Measurements from ENCODE around the gene BUD13. TPM values are rescaled to one million over a fixed set of nuclear protein-coding genes. Genes with fewer than 3 reads are reported as not detected.

The BUD13 gene
- polyA plus RNA-seq, 1 donor (not counting 4 experiments of a cell fraction or from before 2014, with no cell fraction given): 12.6 TPM

DNA sequence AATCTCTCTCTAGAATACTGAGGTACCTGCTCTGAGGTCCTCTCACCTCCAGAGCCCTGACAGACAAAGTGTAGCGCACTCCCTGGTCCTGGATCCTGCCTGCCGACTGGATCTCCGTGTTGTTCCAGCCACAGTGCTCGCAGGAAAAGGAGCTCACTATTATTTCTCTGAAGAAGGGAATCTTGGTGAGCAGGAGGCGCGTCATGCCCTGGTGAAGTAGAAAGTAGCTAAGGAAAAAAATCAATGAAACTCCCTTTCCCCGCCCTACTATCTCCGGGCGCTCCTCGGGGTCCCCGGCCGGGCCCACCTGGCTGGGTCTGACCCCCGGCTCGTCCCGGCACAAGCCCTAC lies 14.6 kb upstream of the BUD13 start:
- Histone ChIP-seq H3K36me3 (ENCODE audit: control insufficient read depth in 2 of 2, extremely low read depth in 1 of 2, insufficient read depth in 2 of 2, low read length in 2 of 2) (peaks cover 27 to 38% of the 10 kb centered on the region in 2 experiments), H3K79me2 (ENCODE audit: control insufficient read depth, insufficient read depth, low read length) (peaks cover 15% of the 10 kb centered on the region), H3K4me3 (ENCODE audit: control insufficient read depth in 2 of 3, extremely low read depth in 1 of 3, insufficient read depth in 2 of 3, low read depth in 1 of 3, low read length in 3 of 3) (peak overlapping the region; percentile 88 to 90 (median 89)), H4K20me1 (ENCODE audit: control insufficient read depth, extremely low read depth, insufficient read depth, low read length) (no peaks in the 10 kb centered on the region), H3K9me1 (ENCODE audit: control insufficient read depth, extremely low read depth, insufficient read depth, low read length) (no peaks in the 10 kb centered on the region), H3K4me1 (ENCODE audit: control insufficient read depth, extremely low read depth, insufficient read depth, low read length) (peaks cover 18% of the 10 kb centered on the region), H3K27ac (ENCODE audit: control insufficient read depth, insufficient read depth, low read length) (peak overlapping the region; percentile 74), H3K4me2 (ENCODE audit: control insufficient read depth, extremely low read depth, insufficient read depth, low read depth, low read length) (peak overlapping the region; percentile 91), H3K27me3 (ENCODE audit: control insufficient read depth, extremely low read depth, insufficient read depth, low read length) (no peaks in the 10 kb centered on the region), H2AFZ (ENCODE audit: control insufficient read depth, low read length) (peak overlapping the region; percentile 47), H3K9me3 (ENCODE audit: control insufficient read depth, low read depth, low read length) (no peaks in the 10 kb centered on the region), H3K9ac (ENCODE audit: control insufficient read depth, extremely low read depth, insufficient read depth, low read length) (peak overlapping the region; percentile 84)
- no peak for FAIRE-seq
- DNase-seq (ENCODE audit: low read depth, low spot score): no peak
- TF ChIP-seq, protein P1, sequence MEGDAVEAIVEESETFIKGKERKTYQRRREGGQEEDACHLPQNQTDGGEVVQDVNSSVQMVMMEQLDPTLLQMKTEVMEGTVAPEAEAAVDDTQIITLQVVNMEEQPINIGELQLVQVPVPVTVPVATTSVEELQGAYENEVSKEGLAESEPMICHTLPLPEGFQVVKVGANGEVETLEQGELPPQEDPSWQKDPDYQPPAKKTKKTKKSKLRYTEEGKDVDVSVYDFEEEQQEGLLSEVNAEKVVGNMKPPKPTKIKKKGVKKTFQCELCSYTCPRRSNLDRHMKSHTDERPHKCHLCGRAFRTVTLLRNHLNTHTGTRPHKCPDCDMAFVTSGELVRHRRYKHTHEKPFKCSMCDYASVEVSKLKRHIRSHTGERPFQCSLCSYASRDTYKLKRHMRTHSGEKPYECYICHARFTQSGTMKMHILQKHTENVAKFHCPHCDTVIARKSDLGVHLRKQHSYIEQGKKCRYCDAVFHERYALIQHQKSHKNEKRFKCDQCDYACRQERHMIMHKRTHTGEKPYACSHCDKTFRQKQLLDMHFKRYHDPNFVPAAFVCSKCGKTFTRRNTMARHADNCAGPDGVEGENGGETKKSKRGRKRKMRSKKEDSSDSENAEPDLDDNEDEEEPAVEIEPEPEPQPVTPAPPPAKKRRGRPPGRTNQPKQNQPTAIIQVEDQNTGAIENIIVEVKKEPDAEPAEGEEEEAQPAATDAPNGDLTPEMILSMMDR (optimal IDR thresholded peaks at IDR 0.05 in 1 of 3, IDR thresholded peaks at IDR 0.05 in 1 of 3, conservative IDR thresholded peaks at IDR 0.05 in 1 of 3; ENCODE audit: extremely low read depth in 1 of 3, insufficient read depth in 2 of 3, low read length in 3 of 3): no peak
- TF ChIP-seq EZH2 (IDR thresholded peaks at IDR 0.05; ENCODE audit: low read length): no peak
- dilution Hi-C loops (cut with MboI; ENCODE audit: extremely low pct_ligation_motif_present, low sequenced_read_pairs): no loop called here

DNA sequence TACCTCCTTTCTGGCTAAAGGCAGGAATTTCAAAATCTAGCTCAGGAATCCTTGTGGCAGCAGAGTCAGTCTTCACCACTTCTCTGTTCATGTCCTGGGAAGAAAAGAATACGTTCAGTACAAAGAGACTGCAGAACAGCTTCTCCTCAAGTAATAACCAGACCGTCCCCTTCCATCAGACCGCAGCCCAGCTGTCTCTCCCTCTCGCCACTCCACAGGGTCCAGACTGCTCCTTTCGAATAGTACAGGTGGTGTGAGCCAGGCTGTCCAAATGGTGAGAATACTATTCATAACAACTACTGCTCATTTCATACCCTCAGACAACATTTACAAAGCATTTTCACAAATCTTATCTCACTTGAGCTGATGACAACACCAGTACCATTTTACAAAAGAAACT lies 14.2 kb upstream of the BUD13 start:
- Histone ChIP-seq H3K4me2 (ENCODE audit: control insufficient read depth, extremely low read depth, insufficient read depth, low read depth, low read length) (peak overlapping the region; percentile 91), H2AFZ (ENCODE audit: control insufficient read depth, low read length) (no peak overlapping the region), H3K79me2 (ENCODE audit: control insufficient read depth, insufficient read depth, low read length) (peaks cover 17% of the 10 kb centered on the region), H3K27me3 (ENCODE audit: control insufficient read depth, extremely low read depth, insufficient read depth, low read length) (no peaks in the 10 kb centered on the region), H3K9me3 (ENCODE audit: control insufficient read depth, low read depth, low read length) (no peaks in the 10 kb centered on the region), H3K4me1 (ENCODE audit: control insufficient read depth, extremely low read depth, insufficient read depth, low read length) (peaks cover 18% of the 10 kb centered on the region), H3K36me3 (ENCODE audit: control insufficient read depth in 2 of 2, extremely low read depth in 1 of 2, insufficient read depth in 2 of 2, low read length in 2 of 2) (peaks cover 30 to 43% of the 10 kb centered on the region in 2 experiments), H3K4me3 (ENCODE audit: control insufficient read depth in 2 of 3, extremely low read depth in 1 of 3, insufficient read depth in 2 of 3, low read depth in 1 of 3, low read length in 3 of 3) (peak overlapping the region; percentile 88 to 90 (median 89)), H4K20me1 (ENCODE audit: control insufficient read depth, extremely low read depth, insufficient read depth, low read length) (no peaks in the 10 kb centered on the region), H3K27ac (ENCODE audit: control insufficient read depth, insufficient read depth, low read length) (peak overlapping the region; percentile 74), H3K9me1 (ENCODE audit: control insufficient read depth, extremely low read depth, insufficient read depth, low read length) (no peaks in the 10 kb centered on the region), H3K9ac (ENCODE audit: control insufficient read depth, extremely low read depth, insufficient read depth, low read length) (peak overlapping the region; percentile 84)
- TF ChIP-seq EZH2 (IDR thresholded peaks at IDR 0.05; ENCODE audit: low read length): no peak
- TF ChIP-seq, protein P1 (optimal IDR thresholded peaks at IDR 0.05 in 1 of 3, IDR thresholded peaks at IDR 0.05 in 1 of 3, conservative IDR thresholded peaks at IDR 0.05 in 1 of 3; ENCODE audit: extremely low read depth in 1 of 3, insufficient read depth in 2 of 3, low read length in 3 of 3): no peak
- no peak for FAIRE-seq
- dilution Hi-C loops (cut with MboI; ENCODE audit: extremely low pct_ligation_motif_present, low sequenced_read_pairs): no loop called here
- DNase-seq (ENCODE audit: low read depth, low spot score): no peak
